NCI-H2081 (cell line): ENCODE measurements around the gene PTPN21.

Experiments used
- DNase-seq, 2 experiments: peaks; one replicate each; lab custom pipeline; 2025; lab: John Stamatoyannopoulos, UW

PTPN21 gene

DNA sequence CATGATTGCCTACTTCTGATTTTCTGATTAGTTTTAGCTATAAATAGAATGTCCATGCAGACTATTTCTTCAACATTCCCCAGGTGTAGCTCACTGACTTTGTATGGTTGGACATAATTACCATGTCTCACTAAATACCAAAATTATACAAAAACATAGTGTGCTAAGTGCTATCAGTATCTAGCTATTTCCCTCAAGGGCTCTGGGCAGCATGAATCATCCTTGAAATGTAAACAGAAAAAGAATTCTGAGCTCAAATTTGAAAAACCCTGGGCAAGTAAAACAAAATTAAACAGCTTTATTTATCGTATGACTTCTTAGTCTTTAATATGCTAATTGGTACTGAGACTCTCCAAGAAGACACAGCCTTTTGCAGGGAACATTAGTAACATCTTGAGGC lies 86.4 kb downstream of the PTPN21 start:
- no peak for DNase-seq

DNA sequence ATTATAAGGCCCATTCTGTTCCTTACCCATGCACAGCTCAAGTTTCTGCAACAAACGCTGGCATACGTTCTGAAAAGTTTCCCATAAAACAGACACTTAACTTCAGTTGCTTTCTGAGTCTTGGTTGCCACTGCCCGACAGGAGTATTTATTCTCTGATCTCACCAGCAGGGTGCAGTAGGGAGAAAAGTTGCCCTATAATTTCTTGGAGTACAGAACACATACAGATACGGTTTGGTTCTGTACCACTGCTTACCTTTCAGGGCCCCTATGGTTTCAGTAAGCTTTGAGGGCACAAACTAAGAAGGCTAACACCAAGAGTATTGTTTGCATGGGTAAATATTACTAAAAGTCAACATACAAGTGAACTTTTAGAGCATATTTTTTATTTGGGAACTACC lies 91.5 kb downstream of the PTPN21 start:
- no peak for DNase-seq

DNA sequence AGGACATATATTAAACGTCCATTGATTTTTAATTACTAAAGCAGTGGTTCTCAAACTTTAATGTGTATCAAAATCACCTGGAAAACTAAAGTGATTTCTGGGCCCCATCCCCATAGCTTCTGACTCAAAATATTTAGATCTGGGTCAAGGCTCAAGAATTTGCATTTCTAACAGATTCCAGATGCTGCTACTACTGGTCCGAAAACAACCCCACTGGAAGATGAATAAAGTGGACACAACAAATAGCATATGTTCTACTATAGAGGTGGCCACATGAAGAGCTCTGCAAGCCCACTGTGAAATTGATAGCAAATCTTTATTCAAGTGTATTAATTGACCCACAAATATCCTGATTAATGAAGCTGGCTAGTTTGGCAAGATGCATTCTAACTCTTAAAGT lies 99.9 kb downstream of the PTPN21 start:
- DNase-seq: no peak

- DNase-seq: no peak
Observed at GRCh38 chr14:88452231-88452630, 102.6 kb downstream of the PTPN21 start.

DNA sequence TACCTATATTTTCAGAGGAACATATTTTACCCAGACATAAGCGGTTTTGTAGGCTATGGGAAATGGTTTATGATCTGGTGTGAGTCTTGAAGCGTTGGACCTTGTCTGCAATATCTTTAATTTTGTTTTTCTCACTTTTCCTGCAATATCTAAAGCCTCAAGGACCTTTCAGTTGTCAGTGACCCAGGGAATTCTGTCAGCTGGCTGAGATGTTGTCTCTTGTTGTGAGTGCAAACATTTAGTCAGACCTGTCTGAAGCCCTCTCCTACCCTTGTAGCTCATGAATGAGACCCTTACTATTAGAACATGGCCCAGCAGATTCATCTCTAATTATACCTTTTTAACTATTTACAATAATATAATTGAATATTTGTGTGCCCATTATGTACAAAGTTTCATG lies 115.7 kb downstream of the PTPN21 start:
- DNase-seq: no peak

DNA sequence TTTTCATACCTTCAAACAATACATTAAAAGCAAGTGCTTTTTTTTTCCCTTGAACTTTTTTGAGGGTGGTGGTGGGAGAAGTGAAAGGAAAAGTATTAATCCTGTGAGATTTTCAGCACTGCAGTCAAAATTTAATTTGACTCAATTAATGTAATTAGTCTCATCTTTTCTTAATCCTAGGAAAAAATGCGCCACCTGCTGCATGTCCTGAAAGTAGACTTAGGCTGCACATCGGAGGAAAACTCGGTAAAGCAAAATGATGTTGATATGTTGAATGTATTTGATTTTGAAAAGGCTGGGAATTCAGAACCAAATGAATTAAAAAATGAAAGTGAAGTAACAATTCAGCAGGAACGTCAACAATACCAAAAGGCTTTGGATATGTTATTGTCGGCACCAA lies 117.1 kb downstream of the PTPN21 start:
- DNase-seq: no peak

- DNase-seq: no peak
Observed at GRCh38 chr14:88430976-88431375, 123.8 kb downstream of the PTPN21 start.

DNA sequence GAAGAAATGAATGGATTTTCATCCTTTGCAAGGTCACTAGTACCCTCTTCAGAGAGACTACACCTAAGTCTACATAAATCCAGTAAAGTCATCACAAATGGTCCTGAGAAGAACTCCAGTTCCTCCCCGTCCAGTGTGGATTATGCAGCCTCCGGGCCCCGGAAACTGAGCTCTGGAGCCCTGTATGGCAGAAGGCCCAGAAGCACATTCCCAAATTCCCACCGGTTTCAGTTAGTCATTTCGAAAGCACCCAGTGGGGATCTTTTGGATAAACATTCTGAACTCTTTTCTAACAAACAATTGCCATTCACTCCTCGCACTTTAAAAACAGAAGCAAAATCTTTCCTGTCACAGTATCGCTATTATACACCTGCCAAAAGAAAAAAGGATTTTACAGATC lies 128.5 kb downstream of the PTPN21 start:
- no peak for DNase-seq

GRCh38 chr14:88424573-88424972 lies 130.2 kb downstream of the PTPN21 start:
- no peak for DNase-seq

DNA sequence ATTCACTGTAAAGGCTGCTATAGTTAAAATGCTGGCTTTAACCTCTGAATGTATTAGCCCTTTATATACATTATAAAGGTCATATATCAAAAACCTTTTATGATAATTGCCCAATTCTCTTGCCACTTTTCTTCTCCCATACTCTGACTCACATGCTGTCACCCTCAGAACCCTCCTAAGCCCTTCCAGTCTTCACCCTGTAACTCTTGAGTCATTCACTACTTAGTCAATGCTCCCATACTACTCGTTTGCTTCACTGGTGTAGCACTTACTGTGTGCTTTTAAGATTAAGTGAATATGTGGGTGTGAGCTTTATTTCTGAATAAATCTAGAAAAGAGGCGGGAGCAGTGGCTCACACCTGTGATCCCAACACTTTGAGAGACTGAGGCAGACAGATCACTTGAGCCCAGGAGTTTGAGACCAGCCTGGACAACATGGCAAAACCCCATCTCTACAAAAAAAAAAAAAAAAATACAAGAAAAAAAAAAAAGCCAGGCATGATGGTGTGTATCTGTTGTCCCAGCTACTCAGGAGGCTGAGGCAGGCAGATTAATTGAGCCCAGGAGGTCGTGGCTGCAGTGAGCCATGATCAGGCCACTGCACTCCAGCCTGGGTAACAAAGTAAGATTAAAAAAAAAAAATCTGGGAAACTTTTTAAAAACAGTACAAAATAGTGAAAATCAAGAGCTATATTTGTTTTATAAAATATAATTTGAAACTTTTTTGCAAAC lies 131.7 kb downstream of the PTPN21 start:
- DNase-seq: no peak

DNA sequence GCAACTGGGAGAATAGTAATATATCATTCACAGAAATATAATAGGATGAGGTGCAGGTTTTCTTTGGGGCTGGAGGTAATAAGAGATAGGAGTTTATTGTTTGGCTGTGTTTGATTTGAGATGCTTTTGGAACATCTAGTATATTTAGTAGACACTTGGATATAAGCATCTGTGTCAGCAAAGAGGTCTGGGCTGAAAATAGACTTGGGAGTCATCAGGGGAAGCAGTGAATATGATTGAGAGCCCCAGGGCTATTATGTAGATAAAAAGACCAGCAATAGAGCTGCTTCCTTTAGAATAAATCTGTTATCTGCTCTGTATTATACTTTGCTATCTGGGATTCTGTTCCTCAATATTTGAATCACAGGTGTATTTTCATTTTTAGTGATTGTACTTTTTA lies 132.8 kb downstream of the PTPN21 start:
- no peak for DNase-seq

- DNase-seq: no peak
Observed at GRCh38 chr14:88421286-88421685, 133.5 kb downstream of the PTPN21 start.

- no peak for DNase-seq
Observed at GRCh38 chr14:88420187-88420586, 134.6 kb downstream of the PTPN21 start.

DNA sequence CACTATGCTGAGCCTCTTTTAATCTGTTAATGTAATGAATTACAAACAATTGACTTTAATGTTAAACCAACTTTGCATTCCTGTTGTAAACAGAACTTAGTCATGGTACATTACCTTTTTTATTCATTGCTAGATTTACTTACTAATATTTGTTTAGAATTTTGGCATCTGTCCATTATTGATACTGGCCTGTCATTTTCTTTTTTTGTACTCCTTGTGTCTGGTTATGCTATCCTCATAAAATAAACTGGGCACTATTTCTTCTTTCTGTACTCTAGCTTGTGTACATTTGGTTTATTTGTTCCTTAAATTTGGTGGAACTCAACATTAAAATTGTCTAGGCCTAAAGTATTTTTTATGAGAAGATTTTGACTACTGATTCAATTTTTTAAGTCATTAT lies 137.2 kb downstream of the PTPN21 start:
- peak in 1 of 2 experiments; percentile 47 for DNase-seq
